Heart left ventricle (tissue), 13 donors: ENCODE measurements around the gene CFAP251.

Experiments
- POLR2A ChIP-seq, 2 donors: fragments of 450-650 bp; IDR thresholded peaks; one replicate each; pipeline ENCODE4 v1.6.1; 2017; ENCODE audit warnings: antibody characterized with exemption in 2 of 2, mild to moderate bottlenecking in 2 of 2, moderate library complexity in 2 of 2
- TF ChIP-seq, protein P1 (sequence below), 12 donors: fragments of 200-600 bp; sonication (generic) in 4 of 12; IDR thresholded peaks; one replicate each; pipeline versions ENCODE4 v1.5.0 to v1.8.0; 2018 to 2022; ENCODE audit warnings: antibody characterized with exemption in 12 of 12, mild to moderate bottlenecking in 5 of 12
- donor health status: ischemic (EF 13 %, LVEDD 7.1; RV severe dilation, severe dysfunction).
- donor health status: DM: no; HTN: yes; CAD: no.
- donor health status: DM: no; HTN: no; CAD: no.
- donor health status: ischemic (EF 25% LVEDD 6.9; RV normal size, moderate dysfunction).
- donor health status: ischemic (EF 25% LVEDD 5.7; RV mildly dilated, moderate dysfunction).
- donor health status: ischemic (EF 35%, LVEDD 5.7; RV mildly dilated, moderate dysfunction).
- donor health status: nonischemic (EF 11% LVEDD 7.7; RV severe dilation, severe dysfunction).
- donor health status: DM: yes; HTN: yes; CAD: no.
- donor health status: PGD.
- donor health status: ischemic (EF 29% LVEDD 5.4; RV normal size, mild dysfunction).
- donor health status: nonischemic (EF 23%, LVEDD 6.1; RV moderate dilation, normal function).

DNA sequence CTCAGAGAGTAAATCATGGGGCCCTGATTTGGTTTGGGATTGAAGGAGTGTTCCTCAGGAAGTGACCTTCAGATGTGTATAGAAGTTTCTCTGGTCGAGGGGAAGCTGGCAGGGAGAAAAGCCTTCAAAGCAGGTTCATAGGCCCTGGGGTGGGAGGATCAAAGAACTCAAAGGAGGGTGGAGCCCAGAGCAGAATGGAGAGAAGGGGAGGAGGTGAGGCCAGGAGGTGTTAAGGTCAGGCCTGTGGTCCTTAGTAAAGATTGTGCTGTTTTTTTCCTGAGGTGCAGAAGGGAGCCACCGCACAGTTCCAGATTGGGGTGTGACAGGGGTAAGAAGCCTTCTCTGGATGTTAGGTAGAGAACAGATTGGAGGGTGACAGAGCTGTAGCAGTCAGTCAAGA, 9.7 kb upstream of the CFAP251 start:
- TF ChIP-seq, protein P1, sequence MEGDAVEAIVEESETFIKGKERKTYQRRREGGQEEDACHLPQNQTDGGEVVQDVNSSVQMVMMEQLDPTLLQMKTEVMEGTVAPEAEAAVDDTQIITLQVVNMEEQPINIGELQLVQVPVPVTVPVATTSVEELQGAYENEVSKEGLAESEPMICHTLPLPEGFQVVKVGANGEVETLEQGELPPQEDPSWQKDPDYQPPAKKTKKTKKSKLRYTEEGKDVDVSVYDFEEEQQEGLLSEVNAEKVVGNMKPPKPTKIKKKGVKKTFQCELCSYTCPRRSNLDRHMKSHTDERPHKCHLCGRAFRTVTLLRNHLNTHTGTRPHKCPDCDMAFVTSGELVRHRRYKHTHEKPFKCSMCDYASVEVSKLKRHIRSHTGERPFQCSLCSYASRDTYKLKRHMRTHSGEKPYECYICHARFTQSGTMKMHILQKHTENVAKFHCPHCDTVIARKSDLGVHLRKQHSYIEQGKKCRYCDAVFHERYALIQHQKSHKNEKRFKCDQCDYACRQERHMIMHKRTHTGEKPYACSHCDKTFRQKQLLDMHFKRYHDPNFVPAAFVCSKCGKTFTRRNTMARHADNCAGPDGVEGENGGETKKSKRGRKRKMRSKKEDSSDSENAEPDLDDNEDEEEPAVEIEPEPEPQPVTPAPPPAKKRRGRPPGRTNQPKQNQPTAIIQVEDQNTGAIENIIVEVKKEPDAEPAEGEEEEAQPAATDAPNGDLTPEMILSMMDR (IDR thresholded peaks at IDR 0.05) = no peak
- no peak for TF ChIP-seq POLR2A (IDR thresholded peaks at IDR 0.05)
